ENCODE results near the gene CDRT4.
"Not testable (repeated sequence)": the region's sequence is repeated elsewhere in the genome, so short reads cannot be mapped to it uniquely, and the experiment has no call there.

CDRT4 gene

DNA sequence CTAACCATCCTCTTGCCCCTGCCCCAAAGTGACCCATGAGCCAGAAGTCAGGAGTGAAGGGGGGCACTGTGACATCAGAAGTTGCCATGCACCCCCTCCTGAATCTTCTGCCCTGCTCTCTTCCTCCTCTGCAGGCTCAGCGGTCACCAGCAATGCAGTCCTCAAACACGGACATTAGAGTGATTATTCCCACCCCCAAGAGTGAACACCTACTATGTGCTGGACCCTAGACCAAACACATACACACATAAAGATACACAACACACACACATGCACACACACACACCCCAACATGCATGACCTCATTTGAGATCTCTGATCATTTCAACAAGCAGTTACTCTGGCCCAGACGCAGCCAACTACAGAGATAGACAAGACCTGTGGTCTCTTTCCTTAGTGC is at the start of gene CDRT4:
CDRT4 (minus strand) TSS at position 30 of the 400 bp plus-strand sequence. CDS start 27,383 bp downstream, outside the sequence.
- DNase-seq (ENCODE audit: low spot score), result no peak

DNA sequence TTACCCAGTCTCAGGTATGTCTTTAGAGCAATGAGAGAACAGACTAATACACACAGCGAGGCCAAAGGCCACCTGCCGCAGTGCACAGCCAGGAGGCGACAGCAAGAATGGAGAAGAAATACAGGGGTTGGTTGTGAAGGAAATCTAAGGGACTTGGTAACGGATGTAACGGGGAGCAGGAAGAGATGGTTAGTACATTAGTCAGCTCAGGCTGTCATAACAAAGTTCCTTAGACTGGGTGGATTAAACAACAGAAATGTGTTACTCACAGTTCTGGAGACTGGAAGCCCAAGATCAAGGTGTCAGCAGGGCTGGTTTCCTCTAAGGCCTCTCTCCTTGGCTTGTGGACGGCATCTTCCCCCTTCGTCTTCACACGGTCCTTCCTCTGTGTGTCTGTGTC is 48.7 kb upstream of the CDRT4 start:
- DNase-seq (ENCODE audit: low spot score), result no peak

DNA sequence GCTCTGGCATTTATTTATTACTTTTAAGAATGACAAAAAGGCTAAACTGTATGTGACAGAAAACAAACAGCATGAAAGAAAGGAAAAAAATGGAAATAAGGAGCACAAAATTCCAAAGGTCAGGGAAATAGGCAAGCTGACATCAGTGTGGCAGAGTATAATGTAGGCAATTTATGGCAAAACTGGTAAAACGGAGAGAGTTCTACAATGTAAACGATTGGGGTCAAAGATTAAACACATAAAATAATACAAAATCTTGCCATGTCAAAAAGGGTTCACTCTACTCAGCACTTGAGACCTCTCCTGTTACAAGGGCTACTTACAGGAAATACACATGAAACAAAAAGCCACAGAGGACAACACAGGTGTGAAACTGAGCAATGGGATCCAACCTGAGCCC is 47.0 kb upstream of the CDRT4 start:
- DNase-seq (ENCODE audit: low spot score), result no peak

DNA sequence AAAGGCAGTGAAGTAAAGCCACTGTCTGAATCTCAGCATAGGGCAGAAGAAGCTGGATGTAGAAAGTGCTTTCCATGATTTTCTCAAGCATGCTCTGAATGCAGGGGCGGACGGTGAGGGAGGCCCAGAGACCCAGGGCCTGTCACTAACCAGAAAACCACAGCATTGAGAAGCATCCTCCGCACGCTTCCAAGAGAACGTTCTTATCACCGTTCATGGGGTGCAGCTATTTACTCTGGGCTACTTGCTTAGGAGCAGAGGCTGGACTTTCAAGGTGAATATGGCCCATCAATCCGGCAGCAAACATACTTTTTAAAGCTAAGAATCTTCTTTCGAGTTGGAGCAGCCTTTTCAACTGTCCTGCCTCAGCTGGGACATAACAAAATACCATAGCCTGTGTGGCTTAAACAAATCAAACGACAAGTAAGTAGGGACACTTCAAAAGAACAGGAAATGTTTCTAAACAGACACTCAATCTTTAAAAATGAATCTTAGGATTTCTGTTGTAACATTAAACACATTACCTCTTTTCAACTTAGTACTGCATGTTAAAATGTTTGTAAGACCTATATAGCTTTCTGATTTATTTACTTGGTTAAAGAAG is 46.5 kb upstream of the CDRT4 start:
- no peak for DNase-seq (ENCODE audit: low spot score)

DNA sequence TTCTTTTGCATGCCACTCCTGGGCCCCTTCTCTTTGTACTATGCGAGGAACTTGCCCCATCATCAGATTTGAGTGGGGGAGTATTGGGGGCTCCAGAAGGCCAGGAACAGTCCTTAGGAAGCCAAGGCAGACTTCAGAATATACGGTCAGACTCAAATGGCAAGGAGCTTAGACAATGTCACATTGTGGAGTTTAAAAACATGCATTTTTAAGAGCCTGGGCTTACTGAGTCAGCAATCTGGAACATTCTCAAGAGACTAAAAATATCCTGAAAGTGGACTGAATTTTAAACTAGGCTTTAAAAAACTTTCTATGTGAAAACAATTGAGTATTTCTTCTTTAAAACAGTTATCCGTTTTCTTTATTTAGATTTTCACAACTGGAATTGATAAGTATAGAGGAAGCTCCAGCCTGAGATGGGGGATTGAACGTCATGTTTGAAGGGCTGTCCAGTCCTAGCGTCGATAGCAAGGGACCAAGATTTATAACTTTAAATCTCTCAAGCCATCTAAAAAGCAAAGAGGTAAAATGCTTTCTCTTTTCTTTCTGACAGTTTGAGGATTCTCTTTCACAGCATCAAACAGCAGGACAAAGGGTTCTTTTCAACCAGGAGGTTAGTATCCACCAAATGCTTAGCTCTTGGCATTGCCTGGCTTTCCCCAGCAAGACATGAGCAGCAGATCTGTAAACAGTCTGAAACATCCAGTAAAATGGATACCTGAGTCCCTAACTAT is 45.8 kb upstream of the CDRT4 start:
- peak; percentile 45 for DNase-seq (ENCODE audit: low spot score)

DNA sequence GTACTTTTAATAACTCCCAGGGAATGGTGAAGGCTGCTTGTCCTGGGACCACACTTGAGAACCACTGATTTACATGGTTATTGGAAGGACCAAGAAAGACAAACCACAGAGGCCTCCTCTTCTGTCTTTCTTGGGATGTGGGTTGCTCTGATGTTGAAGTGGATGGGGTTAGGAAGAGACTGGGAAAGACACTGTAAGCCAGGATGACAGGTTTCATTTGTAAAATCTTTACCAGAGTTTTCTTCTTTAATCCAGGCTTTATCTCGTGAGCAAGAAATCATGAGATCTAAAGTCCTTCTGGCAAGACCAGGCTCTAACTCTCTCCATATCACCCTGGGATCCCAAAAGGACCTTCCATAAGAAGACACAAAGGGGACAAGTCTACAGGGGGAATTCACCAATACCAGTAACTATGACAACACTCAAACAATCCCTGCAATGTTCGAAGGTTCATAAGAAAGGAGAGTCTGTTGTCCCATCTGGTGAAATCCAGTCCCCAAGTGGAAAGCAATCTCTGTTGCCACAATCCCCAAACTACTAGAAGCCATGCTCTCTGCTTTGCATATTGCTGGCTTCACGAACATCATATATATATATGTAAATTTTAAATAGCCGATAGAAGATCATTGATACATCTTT is 44.8 kb upstream of the CDRT4 start:
- DNase-seq (ENCODE audit: low spot score), result no peak

DNA sequence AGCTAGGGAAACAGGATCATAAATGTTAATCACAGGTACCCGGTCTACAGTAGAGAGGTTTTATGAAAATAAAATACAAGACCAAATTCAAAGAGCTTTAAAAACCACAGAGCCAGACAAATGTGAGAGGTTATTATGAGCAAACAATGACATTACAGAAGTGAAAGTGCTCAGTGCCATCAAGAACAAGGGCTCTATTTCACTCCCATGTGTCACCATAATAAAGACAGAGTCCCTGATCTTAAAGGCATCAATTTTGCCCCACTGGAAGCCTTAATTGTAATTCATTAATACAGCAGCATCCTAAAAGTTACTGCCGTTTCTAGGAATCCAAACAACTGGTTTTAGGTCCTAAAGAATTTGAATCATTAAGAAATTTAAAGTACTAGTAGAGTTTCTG is 43.7 kb upstream of the CDRT4 start:
- DNase-seq (ENCODE audit: low spot score), result no peak

DNA sequence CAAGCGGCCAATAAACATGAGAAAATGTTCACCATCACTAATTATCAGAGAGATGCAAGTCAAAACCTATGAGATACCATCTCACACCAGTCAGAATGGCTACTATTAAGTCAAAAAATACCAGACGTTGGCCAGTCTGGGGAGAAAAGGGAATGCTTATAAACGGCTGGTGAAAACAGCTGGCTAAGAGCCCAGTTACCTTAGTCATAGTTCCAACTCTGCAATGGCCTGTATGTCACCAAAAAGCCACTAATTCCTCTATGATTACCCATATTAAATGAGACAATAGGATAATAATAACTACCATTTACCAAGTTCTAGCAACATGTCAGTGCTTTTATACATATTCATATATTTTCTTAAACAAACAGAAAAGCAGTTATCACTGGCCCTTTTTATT is 42.9 kb upstream of the CDRT4 start:
- peak; percentile 69 for DNase-seq (ENCODE audit: low spot score)

DNA sequence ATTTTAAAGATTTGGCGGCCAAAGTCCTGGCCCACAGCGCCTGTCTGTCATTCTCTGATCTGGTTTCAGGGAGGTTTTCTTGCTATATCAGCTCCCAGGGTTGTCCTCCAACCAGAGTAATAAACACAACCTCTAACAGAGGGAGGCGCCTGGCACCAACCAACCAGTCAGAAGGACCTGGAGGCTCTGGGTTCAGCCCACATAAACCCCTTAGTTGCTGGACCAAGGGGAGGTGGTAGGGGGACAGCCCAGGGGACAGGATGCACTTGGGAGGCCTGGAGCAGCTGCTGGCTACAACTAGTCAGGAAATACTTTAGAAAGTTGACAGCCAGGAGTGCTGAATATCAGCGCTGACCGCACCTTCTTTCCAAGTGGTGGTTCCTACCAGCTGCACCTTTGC is 41.7 kb upstream of the CDRT4 start:
- DNase-seq (ENCODE audit: low spot score), result no peak

DNA sequence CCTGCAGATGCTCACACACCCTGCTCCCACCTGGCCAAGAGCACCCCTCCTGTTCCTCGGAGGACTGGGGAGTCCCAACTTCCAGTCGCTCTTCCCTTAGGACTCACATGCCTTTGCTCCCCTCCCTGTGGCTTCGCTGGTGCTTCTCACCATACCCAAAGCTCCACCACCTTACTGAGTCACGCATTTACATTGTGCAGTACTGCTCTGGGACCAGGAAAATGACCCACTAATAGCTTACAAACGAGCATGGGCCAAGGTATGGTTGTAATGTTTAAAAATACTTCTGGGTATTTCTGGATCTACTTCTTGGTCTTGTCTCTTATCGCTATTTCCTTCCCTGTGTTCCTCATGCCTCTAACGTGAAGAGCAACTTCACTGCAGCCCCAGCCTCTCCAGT is 41.0 kb upstream of the CDRT4 start:
- DNase-seq (ENCODE audit: low spot score), result no peak

DNA sequence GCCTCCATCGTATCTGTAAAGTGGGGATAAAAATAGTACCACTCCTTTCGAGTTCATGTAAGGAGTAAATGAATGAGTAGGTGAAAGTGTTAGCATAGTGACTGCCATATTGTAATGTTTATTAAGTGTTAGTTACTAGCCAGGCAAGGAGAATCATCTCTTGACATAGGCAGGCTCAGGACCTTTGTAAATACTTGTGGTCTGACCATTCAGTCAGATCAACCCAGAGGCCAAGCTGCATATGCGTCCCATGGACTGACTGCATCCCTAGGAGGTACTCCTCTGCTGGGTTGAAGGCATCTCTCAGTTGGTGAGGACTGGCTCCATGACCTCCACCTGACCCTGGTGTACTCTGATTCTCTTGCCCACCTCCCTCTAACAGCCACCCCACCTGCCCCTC is 40.5 kb upstream of the CDRT4 start:
- DNase-seq (ENCODE audit: low spot score), result no peak

DNA sequence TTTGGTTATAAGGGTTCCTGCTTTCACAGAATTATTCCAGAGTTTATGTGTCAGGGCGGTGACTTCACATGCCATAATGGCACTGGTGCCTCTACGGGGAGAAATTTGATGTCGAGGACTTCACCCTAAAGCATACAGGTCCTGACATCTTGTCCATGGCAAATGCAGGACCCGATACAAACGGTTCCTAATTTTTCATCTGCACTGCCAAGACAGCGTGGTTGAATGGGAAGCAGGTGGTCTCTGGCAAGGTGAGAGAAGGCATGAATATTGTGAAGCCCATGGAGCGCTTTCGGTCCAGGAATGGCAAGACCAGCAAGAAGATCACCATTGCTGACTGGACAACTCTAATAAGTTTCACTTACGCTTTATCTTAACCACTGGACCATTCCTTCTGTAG is 39.6 kb upstream of the CDRT4 start:
- no peak for DNase-seq (ENCODE audit: low spot score)

DNA sequence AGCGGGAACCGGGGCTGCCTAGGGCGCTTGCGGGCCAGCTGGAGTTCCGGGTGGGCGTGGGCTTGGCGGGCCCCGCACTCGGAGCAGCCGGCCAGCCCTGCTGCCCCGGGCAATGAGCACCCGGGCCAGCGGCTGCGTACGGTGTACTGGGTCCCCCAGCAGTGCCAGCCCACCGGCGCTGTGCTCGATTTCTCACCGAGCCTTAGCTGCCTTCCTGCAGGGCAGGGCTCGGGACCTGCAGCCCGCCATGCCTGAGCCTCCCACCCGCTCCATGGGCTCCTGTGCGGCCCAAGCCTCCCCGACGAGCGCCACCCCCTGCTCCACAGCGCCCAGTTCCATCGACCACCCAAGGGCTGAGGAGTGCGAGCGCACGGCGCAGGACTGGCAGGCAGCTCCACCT is 38.3 kb upstream of the CDRT4 start:
- DNase-seq (ENCODE audit: low spot score), result not testable (repeated sequence)

DNA sequence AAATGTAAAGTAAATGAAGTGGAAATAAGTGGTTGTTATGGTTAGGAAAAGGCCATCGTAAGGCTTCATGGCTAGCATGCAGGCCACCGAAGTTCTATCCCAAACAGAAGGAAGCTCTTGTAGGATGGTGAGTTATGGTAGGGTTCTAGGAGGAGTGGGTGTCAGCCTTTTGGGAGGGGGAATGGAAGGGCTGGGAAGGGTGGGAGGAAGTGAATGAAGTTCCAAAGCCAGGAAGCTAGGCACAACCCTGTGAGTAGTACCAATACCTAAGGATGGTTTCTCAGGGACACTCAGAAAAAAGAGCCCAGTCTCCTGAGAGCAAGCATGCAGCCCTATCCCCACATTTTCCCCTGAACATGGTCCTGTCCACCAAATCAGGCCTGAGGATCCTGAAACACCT is 36.3 kb upstream of the CDRT4 start:
- DNase-seq (ENCODE audit: low spot score), result no peak

DNA sequence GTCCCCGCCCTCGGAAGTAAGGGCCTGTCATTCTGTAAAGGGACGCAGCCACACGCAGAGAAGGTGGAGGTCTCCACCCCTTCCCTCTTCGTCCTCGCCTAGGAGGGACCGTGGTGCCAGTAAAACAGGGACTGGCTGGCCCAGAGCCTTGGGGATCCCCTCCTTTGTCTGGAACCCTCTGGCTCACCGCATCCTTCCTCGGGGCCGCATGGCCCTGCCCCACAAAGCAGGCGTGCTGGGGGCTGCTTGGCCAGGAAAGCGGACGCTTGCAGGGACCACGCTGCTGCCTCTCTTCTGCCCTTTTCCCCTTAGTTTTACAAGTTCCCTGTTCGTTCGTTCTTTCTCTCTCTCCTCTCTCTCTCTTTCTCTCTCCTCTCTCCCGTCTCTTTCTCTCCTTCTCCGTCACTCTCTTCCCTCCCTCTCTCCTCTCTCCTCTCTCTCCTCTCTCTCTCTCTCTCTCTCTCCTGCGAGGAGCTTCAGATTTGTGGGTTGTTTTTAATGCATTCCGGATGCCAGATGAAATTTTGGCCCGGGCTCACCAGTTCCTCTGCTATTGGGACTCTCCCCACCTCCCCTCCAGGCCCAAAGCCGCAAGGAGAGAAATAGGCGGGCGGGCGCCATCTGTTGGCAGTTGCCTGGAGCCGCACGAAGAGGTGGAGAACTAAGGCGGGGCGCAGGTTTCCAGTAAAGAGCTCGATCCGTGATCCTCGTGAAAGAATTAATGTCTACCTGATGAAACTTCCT is 35.1 kb upstream of the CDRT4 start:
- peak; percentile 94 for DNase-seq (ENCODE audit: low spot score)

DNA sequence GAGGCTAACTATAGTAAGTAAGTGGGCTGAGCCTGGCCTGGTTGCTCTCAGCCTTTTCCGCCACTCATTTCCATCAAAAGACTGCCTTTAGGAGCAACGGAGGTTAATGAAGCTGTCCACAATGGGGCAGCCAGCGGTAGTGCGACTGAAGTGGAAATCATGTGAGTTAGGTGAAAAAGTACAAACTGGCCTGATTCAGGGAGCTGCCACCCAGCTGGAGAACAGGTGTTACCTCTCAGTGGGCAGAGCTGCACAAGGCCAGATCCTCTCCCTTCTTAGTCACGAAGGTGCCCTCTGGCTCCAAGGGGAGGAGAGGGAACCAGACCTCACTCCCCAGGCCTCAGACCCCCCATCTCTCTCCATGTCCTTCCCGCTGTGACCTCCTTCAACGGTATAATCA is 34.4 kb upstream of the CDRT4 start:
- no peak for DNase-seq (ENCODE audit: low spot score)

DNA sequence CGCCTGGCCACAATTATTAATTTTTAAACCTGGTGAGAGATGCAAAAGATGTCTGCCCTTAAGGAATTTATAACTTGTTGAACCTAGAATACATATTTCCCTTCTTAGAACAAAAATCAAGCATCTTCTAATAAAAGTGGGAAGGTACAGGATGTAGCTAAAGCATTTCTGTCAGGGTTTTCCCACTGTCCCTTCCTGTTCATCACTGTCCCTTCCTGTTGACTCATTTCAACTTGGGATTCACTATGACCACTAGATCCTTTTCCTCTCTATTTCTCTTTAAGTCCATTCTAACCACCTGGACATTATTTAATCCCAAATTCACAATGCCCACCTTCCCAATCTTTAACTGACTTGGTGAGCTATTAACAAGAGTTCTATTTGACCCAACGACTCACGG is 33.9 kb upstream of the CDRT4 start:
- no peak for DNase-seq (ENCODE audit: low spot score)

DNA sequence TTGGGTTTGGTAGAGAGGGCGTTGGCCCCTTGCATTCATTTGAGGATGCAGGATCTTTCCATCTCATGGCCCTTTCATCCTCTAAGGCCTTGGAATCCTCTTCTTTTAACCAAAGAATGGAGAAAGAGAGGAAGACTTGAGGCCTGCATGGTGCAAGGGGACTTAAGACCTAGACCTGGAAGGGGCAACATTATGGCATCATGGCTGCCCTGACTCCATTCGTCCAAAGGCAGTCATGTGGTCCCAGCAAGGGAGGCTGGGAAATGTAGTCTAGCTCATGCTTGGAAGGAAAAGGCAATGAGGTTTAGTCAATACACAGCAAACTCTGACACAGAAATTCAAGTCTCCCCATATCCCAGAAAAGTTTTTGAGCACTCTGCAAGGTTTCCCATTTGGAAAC is 30.7 kb upstream of the CDRT4 start:
- no peak for DNase-seq (ENCODE audit: low spot score)

DNA sequence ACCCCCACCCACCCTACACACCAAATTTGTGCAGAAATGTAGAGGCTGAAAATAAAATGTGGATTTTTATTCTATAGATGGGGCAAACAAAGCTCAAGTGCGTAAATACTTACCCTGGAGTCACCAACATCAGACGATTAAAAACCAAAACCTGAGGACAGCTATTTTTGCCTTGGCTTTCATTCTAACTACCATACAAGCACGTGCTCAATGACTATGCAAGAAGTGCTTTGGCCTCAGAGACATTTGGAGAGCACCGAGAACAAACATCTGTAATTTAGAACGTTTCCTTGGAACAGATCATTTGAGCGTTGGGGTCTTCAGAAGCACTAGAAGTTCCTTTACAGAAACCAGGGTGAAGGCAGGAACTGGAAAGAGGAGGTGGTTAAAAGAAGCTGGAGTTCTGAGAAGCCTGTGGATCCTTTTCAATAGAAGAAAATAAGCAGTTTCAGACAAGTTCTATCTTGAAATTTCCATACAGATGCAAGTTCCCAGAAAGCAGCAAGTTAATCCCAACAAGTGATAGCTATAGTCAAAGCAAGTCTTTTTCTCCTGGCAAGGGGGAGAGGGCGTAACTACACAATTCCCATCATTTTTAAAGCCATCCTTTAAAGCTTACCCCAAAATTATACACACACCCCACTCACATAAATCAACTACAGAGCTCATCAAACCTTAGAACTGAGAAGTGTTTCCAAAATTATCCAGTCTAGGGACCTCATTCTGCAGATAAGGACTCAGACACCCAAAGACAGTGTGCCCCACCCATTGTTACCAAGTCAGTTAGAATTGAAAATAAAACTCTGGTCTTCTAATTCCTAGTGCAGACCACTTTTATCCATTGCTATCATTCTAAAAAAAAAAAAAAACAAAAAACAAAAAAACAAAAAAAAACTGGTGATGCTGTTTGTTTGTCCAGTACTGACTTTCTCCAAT is 29.6 kb upstream of the CDRT4 start:
- DNase-seq (ENCODE audit: low spot score), result no peak

DNA sequence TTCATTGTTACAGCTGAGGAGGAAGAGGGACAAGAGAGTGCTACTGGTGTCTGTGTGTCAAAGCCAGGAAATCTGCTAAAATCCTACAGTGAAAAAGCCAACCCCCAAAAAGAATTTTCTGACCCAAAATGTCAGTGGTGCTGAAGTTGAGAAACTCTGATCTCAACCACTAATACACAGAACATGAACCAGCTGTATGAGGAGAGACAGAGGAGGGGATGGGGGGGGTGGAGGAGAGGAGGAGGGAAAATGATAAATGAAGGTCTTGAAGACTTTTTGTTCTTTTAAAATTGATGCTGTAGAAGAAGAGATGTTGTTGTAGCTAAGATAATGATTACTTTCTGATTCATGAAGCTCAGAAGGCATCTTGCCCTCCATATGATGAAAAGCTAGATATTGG is 27.4 kb upstream of the CDRT4 start:
- no peak for DNase-seq (ENCODE audit: low spot score)

DNA sequence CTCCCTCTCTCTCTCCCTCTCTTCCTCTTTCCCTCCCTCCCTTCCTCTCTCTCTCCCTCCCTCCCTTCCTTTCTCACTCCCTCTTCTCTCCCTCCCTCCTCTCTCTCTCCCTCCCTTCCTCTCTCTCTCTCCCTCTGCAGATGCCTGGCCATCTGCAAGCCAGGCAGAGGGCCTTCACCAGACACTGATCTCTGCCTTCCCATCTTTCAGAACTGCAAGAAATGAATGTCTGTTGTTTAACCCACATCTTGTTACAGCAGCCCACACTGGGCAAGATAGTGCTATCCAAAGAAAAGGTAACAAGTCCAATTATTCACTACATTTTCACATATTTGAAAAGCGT is 26.2 kb upstream of the CDRT4 start:
- no peak for DNase-seq (ENCODE audit: low spot score)
